ENCODE results near the gene TOPORS. TPM values are rescaled to one million over a fixed set of nuclear protein-coding genes. Genes with fewer than 3 reads are reported as not detected.

The TOPORS gene
- total RNA-seq, 3 donors from 2014 or later = 20.2 to 35.6 (median 26.5) TPM

- TF ChIP-seq POLR2A (IDR thresholded peaks at IDR 0.05) (no peak), CTCF (IDR thresholded peaks at IDR 0.05) (no peak), POLR2AphosphoS5 (IDR thresholded peaks at IDR 0.05) (no peak)
- Histone ChIP-seq H3K9me3 (no peaks in the 10 kb centered on the region), H3K4me1 (no peaks in the 10 kb centered on the region), H3K27me3 (no peaks in the 10 kb centered on the region), H3K36me3 (no peaks in the 10 kb centered on the region), H3K4me3 (no peak overlapping the region), H3K27ac (no peak overlapping the region)
- DNase-seq (ENCODE audit: low spot score in 2 of 2) = no peak
- intact Hi-C loops (cut with DNase I; ENCODE audit: low total_unique reads) = no loop called here
These were observed 28.5 kb downstream of the TOPORS start for GRCh38 chr9:32523910-32524309.

GRCh38 chr9:32518276-32518675 is 34.1 kb downstream of the TOPORS start:
- no peaks in the 10 kb centered on the region for H3K36me3 ChIP-seq
- H3K4me3 ChIP-seq = no peak overlapping the region
- peaks cover 0 to 6% of the 10 kb centered on the region in 2 donors for H3K9me3 ChIP-seq
- TF ChIP-seq POLR2A (IDR thresholded peaks at IDR 0.05) (no peak), CTCF (IDR thresholded peaks at IDR 0.05) (no peak), POLR2AphosphoS5 (IDR thresholded peaks at IDR 0.05) (no peak)
- no peaks in the 10 kb centered on the region for H3K27me3 ChIP-seq
- H3K4me1 ChIP-seq = no peaks in the 10 kb centered on the region
- no peak overlapping the region for H3K27ac ChIP-seq
- no peak for DNase-seq (ENCODE audit: low spot score in 2 of 2)
- intact Hi-C loops (cut with DNase I; ENCODE audit: low total_unique reads) = no loop called here

GRCh38 chr9:32516241-32516640 is 36.1 kb downstream of the TOPORS start:
- H3K27me3 ChIP-seq = no peaks in the 10 kb centered on the region
- DNase-seq (ENCODE audit: low spot score in 2 of 2) = no peak
- no peak overlapping the region for H3K4me3 ChIP-seq
- intact Hi-C loops (cut with DNase I; ENCODE audit: low total_unique reads) = no loop called here
- no peaks in the 10 kb centered on the region for H3K4me1 ChIP-seq
- peaks cover 0 to 6% of the 10 kb centered on the region in 2 donors for H3K9me3 ChIP-seq
- no peaks in the 10 kb centered on the region for H3K36me3 ChIP-seq
- no peak overlapping the region for H3K27ac ChIP-seq
- TF ChIP-seq POLR2AphosphoS5 (IDR thresholded peaks at IDR 0.05) (no peak), CTCF (IDR thresholded peaks at IDR 0.05) (no peak), POLR2A (IDR thresholded peaks at IDR 0.05) (no peak)

- H3K9me3 ChIP-seq = peaks cover 0 to under 1% of the 10 kb centered on the region in 2 donors
- H3K4me3 ChIP-seq = no peak overlapping the region
- no peak overlapping the region for H3K27ac ChIP-seq
- H3K4me1 ChIP-seq = no peaks in the 10 kb centered on the region
- no peak for TF ChIP-seq POLR2AphosphoS5 (IDR thresholded peaks at IDR 0.05)
- DNase-seq (ENCODE audit: low spot score in 2 of 2) = no peak
- no peaks in the 10 kb centered on the region for H3K36me3 ChIP-seq
- intact Hi-C loops (cut with DNase I; ENCODE audit: low total_unique reads) = no loop called here
- H3K27me3 ChIP-seq = no peaks in the 10 kb centered on the region
These were observed 43.7 kb downstream of the TOPORS start for GRCh38 chr9:32508728-32509127.

- TF ChIP-seq CTCF (IDR thresholded peaks at IDR 0.05) (no peak), POLR2A (IDR thresholded peaks at IDR 0.05) (no peak)
- Histone ChIP-seq H3K27ac (no peak overlapping the region), H3K4me1 (no peaks in the 10 kb centered on the region), H3K4me3 (no peak overlapping the region), H3K27me3 (no peaks in the 10 kb centered on the region), H3K9me3 (no peaks in the 10 kb centered on the region), H3K36me3 (no peaks in the 10 kb centered on the region)
- no peak for DNase-seq (ENCODE audit: low spot score in 2 of 2)
- intact Hi-C loops (cut with DNase I; ENCODE audit: low total_unique reads) = no loop called here
These were observed 49.4 kb downstream of the TOPORS start for GRCh38 chr9:32503008-32503407.

- intact Hi-C loops (cut with DNase I; ENCODE audit: low total_unique reads) = no loop called here
- Histone ChIP-seq H3K27ac (no peak overlapping the region), H3K36me3 (no peaks in the 10 kb centered on the region), H3K9me3 (no peaks in the 10 kb centered on the region), H3K4me1 (no peaks in the 10 kb centered on the region), H3K27me3 (no peaks in the 10 kb centered on the region), H3K4me3 (no peak overlapping the region)
- no peak for TF ChIP-seq CTCF (IDR thresholded peaks at IDR 0.05)
- no peak for TF ChIP-seq POLR2AphosphoS5 (IDR thresholded peaks at IDR 0.05)
- TF ChIP-seq POLR2A (IDR thresholded peaks at IDR 0.05) = no peak
- DNase-seq (ENCODE audit: low spot score in 2 of 2) = no peak
These were observed 49.9 kb downstream of the TOPORS start for GRCh38 chr9:32502464-32502863.

Measured in breast epithelium (tissue), 4 donors.